Activated gamma-delta T cell (primary cell): ENCODE results near the gene CEL.
"Not testable (repeated sequence)": the region's sequence is repeated elsewhere in the genome, so short reads cannot be mapped to it uniquely, and the experiment has no call there.

ENCODE experiments used
- DNase-seq: peaks from one replicate; lab custom pipeline; 2025; lab: John Stamatoyannopoulos, UW

The CEL gene

DNA sequence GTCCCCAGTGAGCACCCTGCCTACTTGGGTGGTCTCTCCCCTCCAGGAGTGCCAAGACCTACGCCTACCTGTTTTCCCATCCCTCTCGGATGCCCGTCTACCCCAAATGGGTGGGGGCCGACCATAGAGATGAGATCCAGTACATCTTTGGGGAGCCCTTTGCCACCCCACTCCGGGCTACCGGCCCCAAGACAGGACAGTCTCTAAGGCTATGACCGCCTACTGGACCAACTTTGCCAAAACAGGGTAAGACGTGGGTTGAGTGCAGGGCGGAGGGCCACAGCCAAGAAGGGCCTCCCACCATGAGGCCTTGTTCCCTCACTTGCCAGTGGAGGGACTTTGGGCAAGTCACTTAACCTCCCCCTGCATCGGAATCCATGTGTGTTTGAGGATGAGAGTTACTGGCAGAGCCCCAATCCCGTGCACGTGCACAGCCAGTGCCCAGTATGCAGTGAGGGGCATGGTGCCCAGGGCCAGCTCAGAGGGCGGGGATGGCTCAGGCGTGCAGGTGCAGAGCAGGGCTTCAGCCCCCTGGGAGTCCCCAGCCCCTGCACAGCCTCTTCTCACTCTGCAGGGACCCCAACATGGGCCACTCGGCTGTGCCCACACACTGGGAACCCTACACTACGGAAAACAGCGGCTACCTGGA, 24.6 kb downstream of the CEL start:
- DNase-seq, result not testable (repeated sequence)

DNA sequence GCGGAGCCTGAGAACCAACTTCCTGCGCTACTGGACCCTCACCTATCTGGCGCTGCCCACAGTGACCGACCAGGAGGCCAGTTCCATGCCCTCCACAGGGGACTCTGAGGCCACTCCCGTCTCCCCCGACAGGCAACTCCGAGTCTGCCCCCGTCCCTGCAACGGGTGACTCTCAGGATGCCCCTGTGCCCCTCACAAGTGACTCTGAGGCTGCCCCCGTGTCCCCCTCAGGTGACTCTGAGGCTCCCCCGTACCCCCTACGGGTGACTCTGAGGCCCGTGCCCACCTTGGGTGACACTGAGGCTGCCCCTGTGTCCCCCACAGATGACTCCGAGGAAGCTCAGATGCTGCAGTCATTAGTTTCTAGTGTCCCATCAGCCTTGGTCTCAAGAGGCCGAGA, 25.1 kb downstream of the CEL start:
- DNase-seq, result no peak

- DNase-seq, result no peak
Observed at GRCh38 chr9:133087429-133088145, 25.8 kb downstream of the CEL start.

GRCh38 chr9:133088146-133088750, 26.5 kb downstream of the CEL start:
- no peak for DNase-seq

DNA sequence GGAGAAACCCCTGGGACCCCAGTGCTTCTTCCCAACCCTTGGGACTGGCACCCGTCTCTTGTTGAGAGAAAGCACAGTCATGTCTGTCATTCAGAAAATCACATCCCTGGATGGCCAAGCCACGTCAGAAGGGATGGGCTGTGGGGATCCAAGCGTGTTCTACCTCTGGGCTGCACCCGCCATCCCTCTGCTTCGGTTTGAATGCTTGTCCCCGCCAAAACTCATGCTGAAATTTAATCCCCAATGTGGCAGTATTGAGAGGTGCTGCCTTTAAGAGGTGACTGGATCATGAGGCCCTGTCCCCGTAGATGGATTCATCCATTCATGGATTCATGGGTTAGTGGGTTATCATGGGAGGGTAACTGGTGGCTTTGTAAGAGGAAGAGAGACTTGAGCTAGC, 27.0 kb downstream of the CEL start:
- no peak for DNase-seq

GRCh38 chr9:133089271-133089671, 27.5 kb downstream of the CEL start:
- DNase-seq, result no peak

DNA sequence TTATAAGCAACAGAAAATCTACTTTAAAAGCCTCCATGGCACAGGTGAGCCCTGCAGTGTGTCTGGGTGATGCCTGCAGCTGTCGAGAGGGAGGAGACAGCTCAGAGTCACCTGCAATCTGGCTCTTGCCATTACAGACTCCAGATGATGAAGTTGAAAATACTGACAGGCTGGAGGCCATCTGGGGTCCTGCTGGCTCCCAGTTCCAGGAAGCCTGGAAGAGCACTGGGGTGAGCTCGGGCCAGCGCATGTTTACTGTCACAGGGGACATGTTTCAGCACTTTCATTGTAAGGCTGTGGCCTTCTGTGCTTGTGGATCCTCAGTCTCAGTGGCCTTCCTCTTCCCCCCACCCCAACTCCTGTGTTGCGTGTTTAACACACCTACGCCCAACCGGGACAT, 28.4 kb downstream of the CEL start:
- no peak for DNase-seq

DNA sequence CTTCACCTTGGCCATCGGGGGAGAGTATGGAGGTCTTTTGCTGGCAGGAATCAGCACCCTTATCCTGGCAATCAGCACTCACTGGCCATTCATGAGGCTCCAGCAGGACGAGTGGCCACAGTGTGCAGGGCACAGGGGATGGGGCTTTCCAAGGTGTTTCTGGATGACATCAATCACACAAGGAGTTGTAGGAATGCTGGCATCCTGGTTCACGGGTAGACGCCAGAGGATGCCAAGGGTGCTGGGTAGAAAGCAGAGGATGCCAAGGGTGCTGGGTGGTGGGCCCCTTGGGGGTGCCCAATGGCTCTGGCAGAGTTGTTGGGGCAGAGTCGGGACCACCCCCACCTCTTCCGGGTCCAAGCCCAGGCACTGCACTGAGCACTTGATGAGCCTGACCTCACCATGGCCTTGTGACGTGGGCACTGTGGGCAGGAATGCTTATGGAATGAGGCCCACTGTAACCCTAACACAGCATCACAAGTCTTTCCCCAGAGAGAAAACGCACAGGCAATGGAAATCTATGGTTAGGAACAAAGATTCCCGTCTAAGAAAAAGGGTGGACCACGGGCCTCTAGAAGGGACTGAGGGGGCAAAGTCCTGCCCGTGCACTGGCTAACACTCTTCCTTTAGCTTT, 29.1 kb downstream of the CEL start:
- no peak for DNase-seq

DNA sequence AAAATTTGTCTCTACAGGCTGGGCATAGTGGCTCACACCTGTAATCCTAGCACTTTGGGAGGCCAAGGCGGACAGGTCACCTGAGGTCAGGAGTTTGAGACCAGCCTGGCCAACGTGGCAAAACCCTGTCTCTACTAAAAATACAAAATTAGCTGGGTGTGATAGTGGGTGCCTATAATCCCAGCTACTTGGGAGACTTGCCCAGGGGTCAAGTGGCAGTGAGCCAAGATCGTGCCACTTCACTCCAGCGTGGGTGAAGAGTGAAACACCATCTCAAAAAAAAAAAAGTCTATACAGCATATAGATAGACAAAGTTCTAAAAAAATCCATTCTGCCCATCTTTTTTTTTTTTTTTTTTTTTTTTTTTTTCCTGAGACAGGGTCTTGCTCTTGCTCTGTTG, 32.6 kb downstream of the CEL start:
- DNase-seq, result not testable (repeated sequence)

GRCh38 chr9:133094842-133095393, 33.1 kb downstream of the CEL start:
- DNase-seq, result no peak

- DNase-seq, result no peak
Observed at GRCh38 chr9:133098104-133098754, 36.4 kb downstream of the CEL start.

DNA sequence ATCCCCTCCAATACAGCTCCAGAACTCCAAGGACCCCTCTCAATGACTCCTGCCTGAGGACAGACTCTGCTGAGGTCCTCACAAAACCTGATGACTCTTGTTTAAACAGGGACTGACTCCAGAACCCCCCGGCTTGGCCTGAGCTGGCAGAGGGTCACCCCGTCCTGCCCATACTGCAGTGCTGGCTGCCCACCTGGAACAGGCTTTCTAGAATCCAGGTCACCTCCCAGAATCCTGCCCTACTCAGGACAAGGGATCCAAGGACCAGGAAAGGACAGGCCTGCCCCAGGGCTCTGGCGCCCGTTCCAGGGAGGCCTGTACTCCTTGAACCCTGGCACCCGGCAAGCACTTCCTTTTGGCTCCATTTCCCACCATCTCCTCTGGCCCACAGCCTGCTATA, 37.1 kb downstream of the CEL start:
- no peak for DNase-seq

GRCh38 chr9:133099726-133100505, 38.1 kb downstream of the CEL start:
- DNase-seq, result no peak

GRCh38 chr9:133100506-133101355, 39.0 kb downstream of the CEL start:
- no peak for DNase-seq

- no peak for DNase-seq
Observed at GRCh38 chr9:133101356-133102189, 39.8 kb downstream of the CEL start.

DNA sequence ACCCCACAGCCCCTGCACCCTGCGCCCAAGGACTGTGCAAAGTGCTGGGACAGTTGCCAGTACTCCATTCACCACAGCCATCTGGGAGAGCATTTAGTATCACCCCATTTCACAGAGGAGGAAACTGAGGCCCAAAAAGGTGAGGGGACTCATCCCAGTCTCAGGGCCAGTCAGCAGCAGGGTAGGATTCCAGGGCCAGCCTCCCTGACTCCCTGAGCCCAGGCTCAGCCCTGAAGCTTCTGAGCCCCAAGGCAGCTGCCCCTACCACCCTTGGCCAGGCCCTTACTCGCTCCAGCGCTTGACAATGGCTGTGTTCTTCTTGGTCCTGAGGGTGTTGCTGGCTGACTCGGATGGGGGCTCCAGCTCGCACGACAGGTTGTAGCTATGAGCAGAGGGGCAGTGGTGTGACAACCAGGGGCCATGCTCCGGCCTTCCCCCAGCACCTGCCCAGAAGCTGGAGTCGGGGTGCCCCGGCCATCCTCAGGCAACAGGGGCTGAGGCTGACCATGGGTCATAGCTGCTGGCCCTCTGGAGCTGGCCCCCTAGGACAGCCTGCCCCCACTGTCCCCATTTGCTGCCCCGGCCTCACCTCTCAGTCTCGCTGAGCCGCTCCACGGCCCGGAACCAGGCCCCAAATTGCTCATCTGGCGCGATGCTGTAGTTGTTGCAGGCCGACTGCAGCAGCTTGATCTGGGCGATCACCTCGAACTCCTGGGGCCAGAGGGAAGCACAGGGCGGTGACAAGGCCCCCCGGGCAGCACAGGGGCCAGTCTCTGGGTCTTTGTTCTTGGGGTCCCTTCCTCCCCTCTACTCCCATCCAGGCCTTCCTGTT, 40.6 kb downstream of the CEL start:
- DNase-seq, result no peak

DNA sequence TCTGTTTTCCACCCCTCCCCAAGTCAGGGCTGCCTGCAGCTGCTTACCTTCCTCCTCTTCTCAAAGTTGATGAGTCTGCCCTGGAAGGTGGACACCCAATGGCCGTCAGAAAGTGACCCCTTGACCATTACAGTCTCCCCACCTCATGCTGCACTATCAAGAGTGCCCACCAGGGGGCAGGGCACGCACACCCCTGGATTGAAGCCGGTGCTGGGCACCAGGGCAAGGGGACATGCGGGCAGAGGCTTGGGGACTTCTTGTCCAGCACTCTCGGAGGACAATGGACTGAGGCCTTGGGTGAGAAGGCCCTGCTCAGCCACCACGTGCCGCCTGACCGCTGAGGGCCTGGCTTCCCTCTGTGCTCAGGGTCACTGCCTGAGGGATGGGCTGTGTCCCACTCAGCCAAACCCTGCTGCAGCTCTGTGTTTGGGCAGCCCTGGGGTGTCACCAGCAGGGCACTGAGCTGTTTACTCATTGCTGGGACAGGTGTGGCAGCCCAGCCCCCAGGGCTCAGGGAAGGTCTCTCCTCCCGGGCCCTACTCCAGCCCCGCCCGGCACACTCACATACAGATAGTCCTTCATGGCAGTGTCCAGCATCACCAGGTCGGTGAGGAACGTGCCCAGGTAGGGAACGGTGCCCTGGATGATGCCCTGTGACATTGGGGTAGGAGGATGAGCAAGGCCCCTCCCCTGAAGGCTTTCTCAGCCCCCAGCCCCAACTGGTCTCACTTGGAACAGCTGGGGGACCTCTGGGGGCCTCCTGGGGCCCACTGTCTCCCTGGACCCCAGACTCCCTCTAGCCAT, 41.6 kb downstream of the CEL start:
- no peak for DNase-seq
